ENCODE results near the gene SRSF1.

The SRSF1 gene

DNA sequence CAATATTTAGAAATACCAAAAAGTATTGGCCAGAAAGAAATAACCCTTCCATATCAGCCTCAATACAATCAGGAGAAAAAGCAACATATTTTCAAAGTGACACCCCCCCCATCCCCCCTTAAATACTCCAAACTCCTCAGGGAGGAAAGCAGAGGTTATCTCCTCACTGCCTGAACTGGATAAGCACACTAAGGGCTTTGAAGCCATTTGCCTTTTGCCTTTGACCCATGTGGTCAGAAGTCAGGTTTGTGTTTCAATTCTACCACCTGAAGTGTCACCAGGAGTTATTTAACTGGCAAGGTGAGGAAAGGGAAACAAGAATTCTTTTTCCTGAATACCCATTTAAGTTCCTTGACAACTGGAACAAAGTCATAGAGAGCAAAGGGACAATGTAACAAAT lies 15.5 kb downstream of the SRSF1 start:
- H3K4me3 ChIP-seq (ENCODE audit: low read length in 2 of 2), result no peak overlapping the region
- no peaks in the 10 kb centered on the region for H3K9me3 ChIP-seq (ENCODE audit: control insufficient read depth in 2 of 2, low read length in 2 of 2)

DNA sequence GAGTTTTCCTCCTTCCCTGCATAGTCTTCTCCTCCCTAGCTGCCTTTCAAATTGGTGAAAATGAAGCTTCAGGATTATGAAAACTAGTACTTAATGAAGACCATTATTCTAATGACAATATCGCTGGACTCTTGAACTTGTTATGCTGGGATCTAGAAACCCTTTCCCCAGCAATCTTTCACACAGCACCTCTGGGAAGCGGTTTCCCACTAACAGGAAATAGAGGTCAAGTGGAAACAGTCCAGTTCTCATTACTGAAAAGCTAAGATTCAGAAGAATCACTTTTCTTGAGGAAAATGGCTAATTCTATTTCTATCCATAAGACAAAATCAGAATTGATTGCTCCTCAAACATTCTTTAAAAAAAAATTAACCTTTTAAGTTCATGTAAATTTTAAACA lies 17.0 kb downstream of the SRSF1 start:
- H3K4me1 ChIP-seq (ENCODE audit: control insufficient read depth in 2 of 2, insufficient read depth in 2 of 2, low read length in 2 of 2), result peaks cover 3 to 31% of the 10 kb centered on the region in 2 donors
- no peak overlapping the region for H3K9ac ChIP-seq (ENCODE audit: low read depth in 1 of 2, low read length in 2 of 2)
- H3K9me3 ChIP-seq (ENCODE audit: control insufficient read depth in 2 of 2, low read length in 2 of 2), result no peaks in the 10 kb centered on the region
- no peak overlapping the region for H3K27ac ChIP-seq (ENCODE audit: low read depth in 2 of 2, low read length in 2 of 2)
- no peaks in the 10 kb centered on the region for H3K27me3 ChIP-seq (ENCODE audit: control insufficient read depth in 2 of 2, insufficient read depth in 2 of 2, low read length in 2 of 2)
- H3K4me3 ChIP-seq (ENCODE audit: low read length in 2 of 2), result no peak overlapping the region
- no peaks in the 10 kb centered on the region for H3K36me3 ChIP-seq (ENCODE audit: control insufficient read depth in 2 of 2, insufficient read depth in 2 of 2, low read length in 2 of 2)

More for the DNA sequence above, 15.5 kb downstream of the SRSF1 start:
- H3K9ac ChIP-seq (ENCODE audit: low read depth in 1 of 2, low read length in 2 of 2), result no peak overlapping the region
- no peak overlapping the region for H3K27ac ChIP-seq (ENCODE audit: low read depth in 2 of 2, low read length in 2 of 2)
- H3K36me3 ChIP-seq (ENCODE audit: control insufficient read depth in 2 of 2, insufficient read depth in 2 of 2, low read length in 2 of 2), result no peaks in the 10 kb centered on the region
- peaks cover 0 to 17% of the 10 kb centered on the region in 2 donors for H3K4me1 ChIP-seq (ENCODE audit: control insufficient read depth in 2 of 2, insufficient read depth in 2 of 2, low read length in 2 of 2)
- H3K27me3 ChIP-seq (ENCODE audit: control insufficient read depth in 2 of 2, insufficient read depth in 2 of 2, low read length in 2 of 2), result no peaks in the 10 kb centered on the region

DNA sequence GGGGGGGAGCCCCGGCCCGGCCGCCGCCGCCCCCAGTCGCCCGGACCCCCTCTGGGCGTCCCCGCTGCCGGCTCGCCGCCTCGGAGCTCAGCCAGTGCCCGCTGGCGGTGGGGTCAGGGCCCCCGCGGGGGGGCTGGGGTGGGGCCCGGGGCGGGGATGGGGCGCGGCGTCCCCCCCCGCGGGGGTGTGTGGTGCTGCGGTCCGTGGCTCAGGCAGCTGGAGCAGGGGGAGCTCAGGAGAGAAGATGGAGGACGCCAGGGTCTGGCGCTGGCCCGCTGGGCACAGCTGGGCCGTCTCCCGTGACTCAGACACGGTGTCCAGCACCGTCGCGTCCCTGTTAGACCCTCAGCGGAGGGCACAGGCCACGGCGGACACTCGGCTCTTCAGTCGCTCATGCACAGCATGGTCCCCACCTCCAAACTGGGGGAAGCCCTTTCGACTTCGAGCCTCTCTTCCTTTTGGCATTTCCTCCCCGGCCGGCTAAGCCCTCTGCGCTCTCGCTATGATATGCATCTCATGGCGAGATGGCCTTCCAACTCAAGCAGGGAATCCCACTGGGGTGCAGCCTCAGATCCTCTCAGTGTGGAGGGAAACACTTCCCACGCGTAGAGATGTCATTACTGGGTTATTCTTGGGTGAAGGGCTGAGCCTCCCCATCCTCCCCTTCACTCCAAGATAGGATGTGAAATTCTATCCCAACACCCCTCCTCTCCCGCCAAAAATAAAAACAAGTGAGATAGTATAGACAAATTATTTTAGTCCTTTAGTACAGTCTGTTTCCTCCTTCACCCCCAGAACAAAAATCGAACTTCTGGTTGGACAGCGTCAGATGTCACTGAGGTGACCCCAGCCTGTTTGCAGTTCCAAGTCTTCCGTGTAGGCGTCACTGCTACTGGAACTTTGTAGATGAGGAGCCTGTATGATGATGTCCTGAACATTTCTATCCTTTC lies 18.5 kb downstream of the SRSF1 start:
- H3K4me3 ChIP-seq (ENCODE audit: low read length in 2 of 2), result peak overlapping the region; percentile 93 to 97
- peaks cover 3 to 4% of the 10 kb centered on the region in 2 donors for H3K36me3 ChIP-seq (ENCODE audit: control insufficient read depth in 2 of 2, insufficient read depth in 2 of 2, low read length in 2 of 2)
- H3K9ac ChIP-seq (ENCODE audit: low read depth in 1 of 2, low read length in 2 of 2), result peak overlapping the region; percentile 79 to 87
- H3K27ac ChIP-seq (ENCODE audit: low read depth in 2 of 2, low read length in 2 of 2), result peak overlapping the region; percentile 91
- no peaks in the 10 kb centered on the region for H3K27me3 ChIP-seq (ENCODE audit: control insufficient read depth in 2 of 2, insufficient read depth in 2 of 2, low read length in 2 of 2)
- H3K9me3 ChIP-seq (ENCODE audit: control insufficient read depth in 2 of 2, low read length in 2 of 2), result no peaks in the 10 kb centered on the region
- H3K4me1 ChIP-seq (ENCODE audit: control insufficient read depth in 2 of 2, insufficient read depth in 2 of 2, low read length in 2 of 2), result peaks cover 10 to 34% of the 10 kb centered on the region in 2 donors

DNA sequence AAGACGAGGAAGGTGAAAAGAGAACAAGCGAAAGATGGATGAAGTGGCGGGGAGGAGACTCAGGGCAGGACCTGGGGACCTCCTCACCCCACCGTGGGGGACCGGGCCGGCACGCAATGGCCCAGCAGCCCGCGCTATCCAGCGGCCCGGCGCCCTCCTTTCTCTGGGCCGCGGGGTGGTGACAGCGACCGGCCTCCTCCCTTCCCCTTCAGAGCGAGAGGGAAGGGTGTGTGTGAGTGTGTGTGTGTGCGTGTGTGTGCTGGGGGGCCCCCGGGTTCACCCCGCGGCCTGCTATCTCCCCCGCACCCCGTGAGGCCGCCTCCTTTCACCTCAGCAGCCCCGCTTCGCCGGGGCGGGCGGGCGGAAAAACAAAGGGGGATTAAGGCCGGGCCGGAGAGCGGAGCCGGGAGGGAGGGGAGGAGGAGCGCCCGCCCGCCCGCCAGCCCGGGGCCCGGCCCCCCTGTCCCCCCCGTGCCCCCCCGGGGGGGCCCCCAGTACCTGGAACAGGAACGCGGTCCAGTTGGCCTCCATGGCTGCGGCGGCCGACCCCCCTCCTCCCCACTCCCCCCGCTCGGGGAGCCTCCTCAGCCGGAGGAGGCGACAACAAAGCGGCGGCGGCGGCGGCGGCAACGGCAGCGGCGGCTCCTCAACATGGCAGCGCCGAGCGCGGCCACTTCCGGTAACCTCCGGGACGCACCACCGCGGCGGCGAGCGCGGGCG lies 19.3 kb downstream of the SRSF1 start, which contains the start of gene VEZF1:
TSS of gene VEZF1 (minus strand) at position 674 of the 720 bp plus-strand sequence. CDS start at position 531, 143 bp downstream.
- peaks cover 3 to 8% of the 10 kb centered on the region in 2 donors for H3K36me3 ChIP-seq (ENCODE audit: control insufficient read depth in 2 of 2, insufficient read depth in 2 of 2, low read length in 2 of 2)
- H3K27me3 ChIP-seq (ENCODE audit: control insufficient read depth in 2 of 2, insufficient read depth in 2 of 2, low read length in 2 of 2), result no peaks in the 10 kb centered on the region
- H3K9me3 ChIP-seq (ENCODE audit: control insufficient read depth in 2 of 2, low read length in 2 of 2), result no peaks in the 10 kb centered on the region
- peak within 1 kb of the TSS; percentile 79 to 87 for H3K9ac ChIP-seq (ENCODE audit: low read depth in 1 of 2, low read length in 2 of 2)
- peak within 1 kb of the TSS; percentile 91 for H3K27ac ChIP-seq (ENCODE audit: low read depth in 2 of 2, low read length in 2 of 2)
- peaks cover 11 to 32% of the 10 kb centered on the region in 2 donors for H3K4me1 ChIP-seq (ENCODE audit: control insufficient read depth in 2 of 2, insufficient read depth in 2 of 2, low read length in 2 of 2)
- H3K4me3 ChIP-seq (ENCODE audit: low read length in 2 of 2), result peak within 1 kb of the TSS; percentile 93 to 97

DNA sequence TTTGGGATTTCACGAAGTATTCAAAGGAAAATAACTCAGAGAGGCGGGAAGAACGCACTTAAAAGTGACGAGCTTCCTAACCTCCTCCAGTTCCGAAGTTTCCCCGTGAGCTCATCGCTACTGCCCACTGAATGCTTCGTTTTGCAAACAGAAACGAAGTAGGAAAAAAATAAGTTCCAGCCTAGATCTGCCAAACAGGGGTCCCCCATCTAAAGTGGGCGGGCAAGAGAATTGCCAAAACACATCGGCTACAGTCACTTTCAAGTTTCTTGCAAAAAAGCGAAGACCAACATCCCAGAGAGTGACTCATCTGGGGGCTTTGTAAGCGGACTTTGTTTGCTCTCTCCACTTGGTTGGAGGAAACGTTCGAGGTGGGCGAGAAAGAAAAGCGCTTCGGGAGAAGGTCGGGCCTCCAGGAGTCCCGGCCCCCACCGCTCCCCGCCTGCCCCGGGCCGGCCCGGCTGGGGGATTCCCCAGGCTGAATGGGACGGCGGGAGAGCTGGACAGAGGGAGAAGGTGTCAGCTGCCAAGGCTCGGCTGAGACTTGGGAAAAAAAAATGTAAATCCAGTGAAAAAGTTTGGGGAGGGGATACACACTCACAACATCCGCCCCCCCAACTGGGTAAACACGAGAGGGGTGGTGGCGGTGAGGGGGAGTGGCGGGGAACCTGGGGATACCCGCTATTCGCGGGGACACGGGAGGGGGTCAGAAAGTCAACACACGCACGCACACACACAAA lies 20.0 kb downstream of the SRSF1 start:
- H3K9me3 ChIP-seq (ENCODE audit: control insufficient read depth in 2 of 2, low read length in 2 of 2), result no peaks in the 10 kb centered on the region
- H3K4me1 ChIP-seq (ENCODE audit: control insufficient read depth in 2 of 2, insufficient read depth in 2 of 2, low read length in 2 of 2), result peaks cover 14 to 32% of the 10 kb centered on the region in 2 donors
- peaks cover 7 to 13% of the 10 kb centered on the region in 2 donors for H3K36me3 ChIP-seq (ENCODE audit: control insufficient read depth in 2 of 2, insufficient read depth in 2 of 2, low read length in 2 of 2)
- peak overlapping the region; percentile 78 to 82 for H3K9ac ChIP-seq (ENCODE audit: low read depth in 1 of 2, low read length in 2 of 2)
- no peaks in the 10 kb centered on the region for H3K27me3 ChIP-seq (ENCODE audit: control insufficient read depth in 2 of 2, insufficient read depth in 2 of 2, low read length in 2 of 2)
- peak overlapping the region; percentile 91 for H3K27ac ChIP-seq (ENCODE audit: low read depth in 2 of 2, low read length in 2 of 2)
- peak overlapping the region; percentile 82 to 97 for H3K4me3 ChIP-seq (ENCODE audit: low read length in 2 of 2)

DNA sequence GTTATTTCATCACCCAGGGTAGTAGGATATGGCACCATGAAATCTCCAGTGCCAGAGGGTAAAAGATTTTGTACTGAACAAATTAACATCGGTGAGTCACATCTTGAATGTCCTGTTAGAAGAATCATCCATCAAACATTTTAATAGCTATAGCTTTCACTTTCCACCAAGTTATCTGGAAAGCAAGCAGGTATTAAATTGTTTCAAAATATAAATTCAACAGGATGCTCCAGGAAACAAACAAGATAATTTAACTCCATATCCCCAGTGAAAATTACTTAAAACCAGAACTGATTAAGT lies 21.4 kb downstream of the SRSF1 start:
- Histone ChIP-seq H3K4me1 (ENCODE audit: control insufficient read depth in 2 of 2, insufficient read depth in 2 of 2, low read length in 2 of 2) (peaks cover 14 to 32% of the 10 kb centered on the region in 2 donors), H3K9me3 (ENCODE audit: control insufficient read depth in 2 of 2, low read length in 2 of 2) (no peaks in the 10 kb centered on the region), H3K27me3 (ENCODE audit: control insufficient read depth in 2 of 2, insufficient read depth in 2 of 2, low read length in 2 of 2) (no peaks in the 10 kb centered on the region), H3K27ac (ENCODE audit: low read depth in 2 of 2, low read length in 2 of 2) (no peak overlapping the region), H3K9ac (ENCODE audit: low read depth in 1 of 2, low read length in 2 of 2) (no peak overlapping the region), H3K36me3 (ENCODE audit: control insufficient read depth in 2 of 2, insufficient read depth in 2 of 2, low read length in 2 of 2) (peaks cover 14 to 20% of the 10 kb centered on the region in 2 donors), H3K4me3 (ENCODE audit: low read length in 2 of 2) (no peak overlapping the region)

DNA sequence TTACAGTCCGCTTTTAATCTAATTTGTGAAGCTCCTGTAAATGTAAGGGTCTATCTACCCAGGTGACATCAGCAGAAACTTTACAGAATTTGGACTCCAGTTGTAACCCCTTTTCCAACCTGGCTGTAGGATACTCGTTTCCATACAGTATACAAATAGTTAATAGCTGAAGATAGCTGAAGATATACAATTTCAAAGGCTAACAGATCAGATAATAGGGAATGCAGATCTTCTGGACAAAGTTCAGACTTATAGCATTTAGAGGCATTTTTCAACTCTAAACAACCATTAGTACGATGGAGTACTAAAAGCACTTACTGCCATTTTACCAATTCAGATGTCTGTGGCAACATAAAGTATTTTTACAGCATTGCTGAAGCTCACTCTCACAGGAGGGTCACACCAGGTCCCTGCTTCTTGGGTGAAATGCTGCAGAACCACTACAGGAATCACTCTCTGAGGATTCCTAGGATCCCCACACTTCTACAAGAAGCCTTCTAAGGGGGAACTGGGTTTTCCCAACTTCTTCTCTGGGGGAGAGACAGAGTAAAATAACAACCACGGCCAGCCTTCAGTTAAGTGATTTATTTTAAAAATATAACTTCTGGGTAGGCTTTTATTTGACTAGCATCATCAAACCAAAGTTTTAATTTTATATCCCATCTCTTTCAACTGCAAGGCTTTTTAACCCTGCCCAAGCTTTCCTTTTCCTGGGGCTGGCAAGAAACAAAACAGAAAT lies 21.9 kb downstream of the SRSF1 start:
- Histone ChIP-seq H3K36me3 (ENCODE audit: control insufficient read depth in 2 of 2, insufficient read depth in 2 of 2, low read length in 2 of 2) (peaks cover 19 to 23% of the 10 kb centered on the region in 2 donors), H3K9ac (ENCODE audit: low read depth in 1 of 2, low read length in 2 of 2) (no peak overlapping the region), H3K4me1 (ENCODE audit: control insufficient read depth in 2 of 2, insufficient read depth in 2 of 2, low read length in 2 of 2) (peaks cover 14 to 32% of the 10 kb centered on the region in 2 donors), H3K27me3 (ENCODE audit: control insufficient read depth in 2 of 2, insufficient read depth in 2 of 2, low read length in 2 of 2) (no peaks in the 10 kb centered on the region), H3K9me3 (ENCODE audit: control insufficient read depth in 2 of 2, low read length in 2 of 2) (no peaks in the 10 kb centered on the region), H3K4me3 (ENCODE audit: low read length in 2 of 2) (peak overlapping the region in 1 of 2 donors; percentile 27), H3K27ac (ENCODE audit: low read depth in 2 of 2, low read length in 2 of 2) (no peak overlapping the region)

DNA sequence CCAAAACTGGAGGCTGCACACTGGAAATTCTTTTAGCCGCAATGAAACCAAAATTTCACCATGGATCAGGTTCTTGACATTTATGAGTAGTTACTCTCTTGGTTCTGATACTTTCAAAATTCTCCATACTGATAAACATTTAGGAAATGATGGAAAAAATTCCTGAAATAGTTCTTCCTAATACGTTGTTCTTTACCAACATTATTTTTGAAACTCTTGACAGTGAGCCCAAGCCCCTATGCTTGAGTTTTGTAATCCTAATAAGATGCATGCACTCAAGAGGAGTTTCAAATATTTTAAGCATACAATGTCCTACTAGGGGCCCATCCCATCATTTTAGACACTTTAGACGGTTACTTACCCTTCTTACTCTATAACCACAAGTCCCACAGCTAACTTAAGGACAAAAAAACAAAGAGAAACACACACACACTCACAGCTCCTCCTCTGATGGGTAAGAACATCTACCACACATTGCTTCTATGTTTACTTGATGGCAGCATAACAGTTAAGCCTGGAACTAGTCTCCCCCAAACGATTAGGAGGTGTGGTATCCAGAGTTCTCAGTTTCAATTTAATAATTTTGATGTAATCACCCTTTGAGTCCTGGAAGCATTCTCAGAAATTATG lies 22.7 kb downstream of the SRSF1 start:
- Histone ChIP-seq H3K4me1 (ENCODE audit: control insufficient read depth in 2 of 2, insufficient read depth in 2 of 2, low read length in 2 of 2) (peaks cover 14 to 32% of the 10 kb centered on the region in 2 donors), H3K27me3 (ENCODE audit: control insufficient read depth in 2 of 2, insufficient read depth in 2 of 2, low read length in 2 of 2) (no peaks in the 10 kb centered on the region), H3K4me3 (ENCODE audit: low read length in 2 of 2) (no peak overlapping the region), H3K36me3 (ENCODE audit: control insufficient read depth in 2 of 2, insufficient read depth in 2 of 2, low read length in 2 of 2) (peaks cover 20 to 29% of the 10 kb centered on the region in 2 donors), H3K9me3 (ENCODE audit: control insufficient read depth in 2 of 2, low read length in 2 of 2) (no peaks in the 10 kb centered on the region), H3K27ac (ENCODE audit: low read depth in 2 of 2, low read length in 2 of 2) (no peak overlapping the region), H3K9ac (ENCODE audit: low read depth in 1 of 2, low read length in 2 of 2) (no peak overlapping the region)

DNA sequence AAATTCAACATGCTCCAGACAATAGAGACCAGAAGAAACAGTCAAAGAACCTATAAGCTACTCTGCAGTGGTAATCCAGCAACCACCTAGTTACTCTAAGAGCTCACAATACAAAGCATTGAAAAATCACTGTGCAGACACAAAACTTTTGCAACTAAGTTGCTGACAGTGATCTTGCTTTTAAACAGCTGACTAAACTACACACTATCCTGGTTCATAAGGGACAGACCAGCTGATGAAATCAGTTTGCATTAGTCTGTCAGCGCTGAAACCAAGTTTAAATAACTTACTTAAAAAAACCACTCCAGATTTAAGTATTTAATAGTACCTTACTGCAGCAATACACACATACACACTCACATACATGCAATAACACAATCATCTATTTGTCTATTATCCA lies 23.6 kb downstream of the SRSF1 start:
- H3K4me1 ChIP-seq (ENCODE audit: control insufficient read depth in 2 of 2, insufficient read depth in 2 of 2, low read length in 2 of 2), result peaks cover 14 to 24% of the 10 kb centered on the region in 2 donors

More for the DNA sequence above, 23.6 kb downstream of the SRSF1 start:
- Histone ChIP-seq H3K4me3 (ENCODE audit: low read length in 2 of 2) (peak overlapping the region in 1 of 2 donors; percentile 13), H3K27ac (ENCODE audit: low read depth in 2 of 2, low read length in 2 of 2) (no peak overlapping the region), H3K36me3 (ENCODE audit: control insufficient read depth in 2 of 2, insufficient read depth in 2 of 2, low read length in 2 of 2) (peaks cover 29 to 38% of the 10 kb centered on the region in 2 donors), H3K27me3 (ENCODE audit: control insufficient read depth in 2 of 2, insufficient read depth in 2 of 2, low read length in 2 of 2) (no peaks in the 10 kb centered on the region), H3K9ac (ENCODE audit: low read depth in 1 of 2, low read length in 2 of 2) (no peak overlapping the region), H3K9me3 (ENCODE audit: control insufficient read depth in 2 of 2, low read length in 2 of 2) (no peaks in the 10 kb centered on the region)

Measured in mucosa of rectum (tissue), 2 donors.